OCI-LY1 (cell line): ENCODE measurements around the gene SSC5D.

Experiments used
- H2AFZ ChIP-seq: fragments of 200-600 bp; sonication (generic), shearing (Covaris generic); 2 replicates; pipeline ENCODE4 v1.6.0; 2014; ENCODE audit warnings: antibody characterized with exemption, mild to moderate bottlenecking, low read length
- H3F3A ChIP-seq: fragments of 200-600 bp; sonication (generic), shearing (Covaris generic); 2 replicates; pipeline ENCODE4 v1.6.0; 2014; ENCODE audit warnings: mild to moderate bottlenecking, antibody characterized with exemption, low read length, moderate library complexity; ENCODE audit not compliant: insufficient read depth
- H3K27ac ChIP-seq: fragments of 200-600 bp; sonication (generic); 2 replicates; pipeline ENCODE4 v1.5.1; 2014; ENCODE audit warnings: low read length, mixed run types, mild to moderate bottlenecking, low read depth; ENCODE audit not compliant: poor library complexity, severe bottlenecking
- H3K27me3 ChIP-seq: fragments of 200-600 bp; sonication (generic); 2 replicates; pipeline ENCODE4 v1.6.0; 2014; ENCODE audit warnings: antibody characterized with exemption, mild to moderate bottlenecking, low read length, moderate library complexity; ENCODE audit not compliant: insufficient read depth
- H3K36me3 ChIP-seq: fragments of 200-600 bp; sonication (generic); 2 replicates; pipeline ENCODE4 v1.6.1; 2014; ENCODE audit warnings: mild to moderate bottlenecking, antibody characterized with exemption, low read length, moderate library complexity, mixed read lengths; ENCODE audit not compliant: insufficient read depth
- H3K4me1 ChIP-seq: fragments of 200-600 bp; sonication (generic); 2 replicates; pipeline ENCODE4 v1.5.1; 2014; ENCODE audit warnings: mild to moderate bottlenecking, low read length, moderate library complexity; ENCODE audit not compliant: insufficient read depth, severe bottlenecking
- H3K4me2 ChIP-seq: fragments of 200-600 bp; sonication (generic), shearing (Covaris generic); 2 replicates; pipeline ENCODE4 v1.6.1; 2014; ENCODE audit warnings: low read length
- H3K4me3 ChIP-seq: fragments of 200-600 bp; sonication (generic); 2 replicates; pipeline ENCODE4 v1.5.1; 2014; ENCODE audit warnings: low read length, low read depth, mild to moderate bottlenecking, mixed read lengths; ENCODE audit not compliant: poor library complexity, severe bottlenecking
- H3K79me2 ChIP-seq: fragments of 200-600 bp; shearing (Covaris generic); 2 replicates; pipeline ENCODE4 v1.6.1; 2016; ENCODE audit warnings: mixed run types, low read length, mixed read lengths; ENCODE audit not compliant: insufficient read depth
- H3K9ac ChIP-seq: fragments of 200-600 bp; sonication (generic), shearing (Covaris generic); 2 replicates; pipeline ENCODE4 v1.6.1; 2014; ENCODE audit warnings: mild to moderate bottlenecking, low read length, mixed read lengths
- H3K9me2 ChIP-seq: fragments of 200-600 bp; sonication (generic), shearing (Covaris generic); 2 replicates; pipeline ENCODE4 v1.6.1; 2014; ENCODE audit warnings: low read depth, mild to moderate bottlenecking, low read length, mixed read lengths
- H3K9me3 ChIP-seq: fragments of 200-600 bp; shearing (Covaris generic); 2 replicates; pipeline ENCODE4 v1.6.1; 2014; ENCODE audit warnings: low read length, mixed read lengths
- H4K20me1 ChIP-seq: fragments of 200-600 bp; sonication (generic), shearing (Covaris generic); 2 replicates; pipeline ENCODE4 v1.6.0; 2016; ENCODE audit warnings: mild to moderate bottlenecking, low read length; ENCODE audit not compliant: insufficient read depth
- CTCF ChIP-seq: fragments of 200-600 bp; sonication (generic), shearing (Covaris generic); IDR thresholded peaks from 2 replicates; pipeline ENCODE4 v1.5.1; 2017; ENCODE audit warnings: mild to moderate bottlenecking, antibody characterized with exemption, low read length, moderate library complexity, mixed read lengths
- EZH2 ChIP-seq: fragments of 200-600 bp; sonication (generic), shearing (Covaris generic); IDR thresholded peaks from 2 replicates; pipeline ENCODE4 v1.8.0; 2017; ENCODE audit warnings: borderline replicate concordance, mixed run types, mild to moderate bottlenecking, antibody characterized with exemption, low read length, moderate library complexity, mixed read lengths

Gene SSC5D

GRCh38 chr19:55502197-55502952, 14.1 kb downstream of the SSC5D start:
- H3K9me3 ChIP-seq: no peaks in the 10 kb centered on the region
- H3K9me2 ChIP-seq: no peaks in the 10 kb centered on the region
- TF ChIP-seq CTCF (no peak), EZH2 (no peak)
- no peak overlapping the region for H2AFZ ChIP-seq
- H3K27ac ChIP-seq: no peak overlapping the region
- H3F3A ChIP-seq: no peaks in the 10 kb centered on the region
- no peak overlapping the region for H3K4me3 ChIP-seq
- no peaks in the 10 kb centered on the region for H3K79me2 ChIP-seq
- no peaks in the 10 kb centered on the region for H4K20me1 ChIP-seq
- H3K4me2 ChIP-seq: no peak overlapping the region
- H3K27me3 ChIP-seq: peaks cover 4% of the 10 kb centered on the region; the same call in 1 of the 2 replicates
- no peak overlapping the region for H3K9ac ChIP-seq
- peaks cover 6% of the 10 kb centered on the region for H3K4me1 ChIP-seq
- no peaks in the 10 kb centered on the region for H3K36me3 ChIP-seq

- H2AFZ ChIP-seq: no peak overlapping the region
- H3K4me2 ChIP-seq: no peak overlapping the region
- H3K9ac ChIP-seq: no peak overlapping the region
- H3K9me3 ChIP-seq: no peaks in the 10 kb centered on the region
- no peaks in the 10 kb centered on the region for H3F3A ChIP-seq
- H3K4me3 ChIP-seq: no peak overlapping the region
- no peak overlapping the region for H3K27ac ChIP-seq
- no peaks in the 10 kb centered on the region for H3K36me3 ChIP-seq
- TF ChIP-seq EZH2 (no peak), CTCF (no peak)
- peaks cover 6% of the 10 kb centered on the region for H3K4me1 ChIP-seq
- peaks cover 4% of the 10 kb centered on the region; the same call in 1 of the 2 replicates for H3K27me3 ChIP-seq
- H3K9me2 ChIP-seq: no peaks in the 10 kb centered on the region
- H3K79me2 ChIP-seq: no peaks in the 10 kb centered on the region
- H4K20me1 ChIP-seq: no peaks in the 10 kb centered on the region
These were observed 14.9 kb downstream of the SSC5D start for GRCh38 chr19:55503157-55503501.

- no peaks in the 10 kb centered on the region for H3K9me3 ChIP-seq
- H3F3A ChIP-seq: no peaks in the 10 kb centered on the region
- TF ChIP-seq CTCF: peak; percentile 92
- TF ChIP-seq EZH2: no peak
- no peak overlapping the region for H3K9ac ChIP-seq
- no peaks in the 10 kb centered on the region for H4K20me1 ChIP-seq
- H3K4me3 ChIP-seq: peak overlapping the region; percentile 25
- H3K79me2 ChIP-seq: no peaks in the 10 kb centered on the region
- no peak overlapping the region for H3K27ac ChIP-seq
- H3K27me3 ChIP-seq: peaks cover 4% of the 10 kb centered on the region; the same call in 1 of the 2 replicates
- no peaks in the 10 kb centered on the region for H3K9me2 ChIP-seq
- H3K36me3 ChIP-seq: no peaks in the 10 kb centered on the region
- H3K4me1 ChIP-seq: peaks cover 6% of the 10 kb centered on the region
- H3K4me2 ChIP-seq: peak overlapping the region; percentile 56
- H2AFZ ChIP-seq: no peak overlapping the region
These were observed 15.4 kb downstream of the SSC5D start for GRCh38 chr19:55503502-55504251.
